ENCODE results near the gene MMAA. TPM values are rescaled to one million over a fixed set of nuclear protein-coding genes. Genes with fewer than 3 reads are reported as not detected.
"Not testable (repeated sequence)": the region's sequence is repeated elsewhere in the genome, so short reads cannot be mapped to it uniquely, and the experiment has no call there.

Gene MMAA
- total RNA-seq, 2 donors from 2014 or later: 6.6 to 8.7 TPM

- DNase-seq: no peak
- no peak for ATAC-seq
- intact Hi-C loops (cut with DNase I): no loop called here
Observed at GRCh38 chr4:145623831-145624230, 4.6 kb downstream of the MMAA start.

GRCh38 chr4:145625677-145626622, 6.8 kb downstream of the MMAA start:
- ATAC-seq (no peak), DNase-seq (no peak)
- intact Hi-C loops (cut with DNase I): no loop called here

DNA sequence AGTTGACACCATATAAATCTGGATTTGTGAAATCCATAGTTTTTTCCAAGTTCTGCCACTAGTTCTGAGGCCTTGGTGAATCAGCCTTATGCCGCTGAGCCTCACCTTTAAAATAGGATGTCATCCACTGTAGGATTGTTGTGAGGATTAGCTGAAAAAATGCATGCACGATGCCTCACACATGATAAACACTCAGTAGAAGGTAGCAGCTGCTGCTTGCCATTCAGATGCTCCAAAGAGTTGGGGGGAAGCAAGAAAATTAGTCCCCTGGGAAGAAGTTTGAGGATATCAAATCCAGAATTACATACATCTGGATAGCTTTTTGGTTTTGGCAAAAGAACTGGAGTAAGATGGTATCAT, 7.4 kb downstream of the MMAA start:
- no peak for ATAC-seq
- intact Hi-C loops (cut with DNase I): no loop called here
- DNase-seq: no peak

- intact Hi-C loops (cut with DNase I): no loop called here
- ATAC-seq (no peak), DNase-seq (no peak)
Observed at GRCh38 chr4:145635117-145635516, 15.9 kb downstream of the MMAA start.

DNA sequence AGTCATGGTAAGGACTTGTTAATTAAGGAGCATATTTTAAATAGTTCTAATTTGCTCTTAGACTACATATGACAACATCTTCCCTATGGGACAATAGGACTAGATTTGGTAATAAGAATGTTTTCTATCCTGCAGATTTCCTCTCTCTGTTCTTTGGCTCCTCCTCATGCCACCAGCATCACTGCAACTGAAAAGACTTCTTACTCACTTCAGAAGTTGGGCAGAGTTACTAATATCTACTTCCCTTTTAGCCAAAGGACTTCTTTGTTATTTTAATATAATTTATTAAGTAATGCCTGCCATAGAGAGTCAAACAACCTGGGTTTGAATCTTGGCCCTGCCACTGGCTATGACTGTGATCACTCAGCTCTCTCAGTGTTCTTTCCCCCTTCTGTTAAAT, 16.4 kb downstream of the MMAA start:
- DNase-seq: no peak
- intact Hi-C loops (cut with DNase I): no loop called here
- ATAC-seq: no peak

DNA sequence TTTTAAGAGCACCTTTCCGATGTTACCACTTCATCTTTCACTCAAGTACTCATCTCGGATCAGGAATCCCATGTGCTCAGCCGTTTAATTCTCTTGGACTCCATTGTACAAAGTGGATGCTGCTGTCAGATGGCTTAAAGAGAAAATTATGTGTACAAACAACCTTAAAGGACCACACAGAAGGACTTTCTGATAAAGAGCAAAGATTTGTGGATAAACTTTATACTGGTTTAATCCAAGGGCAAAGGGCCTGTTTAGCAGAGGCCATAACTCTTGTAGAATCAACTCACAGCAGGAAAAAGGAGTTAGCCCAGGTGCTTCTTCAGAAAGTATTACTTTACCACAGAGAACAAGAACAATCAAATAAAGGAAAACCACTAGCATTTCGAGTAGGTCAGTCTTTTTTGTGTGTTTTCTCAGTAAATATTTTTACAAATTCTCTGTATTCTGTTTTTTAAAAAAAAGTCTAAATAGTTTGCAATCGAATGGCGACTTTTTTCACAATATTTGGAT, 20.1 kb downstream of the MMAA start:
- no peak for ATAC-seq
- no peak for DNase-seq
- intact Hi-C loops (cut with DNase I): no loop called here

GRCh38 chr4:145640236-145640635, 21.1 kb downstream of the MMAA start:
- ATAC-seq: peak; percentile 82 to 90
- intact Hi-C loops (cut with DNase I); DNase-seq: not testable (repeated sequence)

DNA sequence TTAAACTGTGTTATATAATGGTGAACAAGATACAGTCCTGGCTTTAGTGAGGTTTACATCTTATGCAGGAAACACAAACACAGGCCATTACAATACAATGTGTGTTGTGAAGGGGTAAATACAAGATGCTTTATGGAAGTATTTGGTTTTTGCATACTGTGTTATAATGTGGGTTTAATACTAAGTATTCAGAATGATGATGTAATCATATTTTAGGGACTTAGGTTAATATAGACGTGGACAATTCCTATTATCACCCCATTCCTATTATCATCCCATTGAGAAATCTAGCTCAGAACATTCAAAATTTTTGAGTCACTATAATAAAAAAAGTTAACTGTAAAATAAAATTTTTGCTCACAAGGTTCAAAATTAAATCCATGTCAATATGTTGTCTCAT, 24.1 kb downstream of the MMAA start:
- intact Hi-C loops (cut with DNase I): no loop called here
- no peak for ATAC-seq
- DNase-seq: no peak

DNA sequence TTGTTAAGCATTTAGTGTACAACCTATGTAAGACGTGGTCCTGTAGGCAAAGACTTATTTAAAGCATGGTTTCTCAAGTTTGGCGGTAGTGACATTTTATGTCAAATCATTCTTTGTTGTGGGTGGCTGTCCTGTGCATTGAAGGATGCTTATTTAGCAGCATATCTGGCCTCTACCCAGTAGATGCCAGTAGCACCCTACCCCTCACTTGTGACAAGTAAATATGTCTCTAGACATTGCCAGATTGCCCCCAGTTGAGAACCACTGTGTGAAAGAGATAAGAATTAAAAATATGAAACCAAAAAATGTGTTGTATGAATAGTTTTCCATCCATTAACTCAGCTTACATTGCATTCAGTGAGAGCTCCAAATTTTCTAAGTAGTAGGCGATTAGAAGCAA, 25.5 kb downstream of the MMAA start:
- DNase-seq: no peak

GRCh38 chr4:145656156-145656555, 37.0 kb downstream of the MMAA start:
- DNase-seq: no peak
- intact Hi-C loops (cut with DNase I): no loop called here
- no peak for ATAC-seq

More for the DNA sequence above, 25.5 kb downstream of the MMAA start:
- ATAC-seq: no peak
- intact Hi-C loops (cut with DNase I): no loop called here

GRCh38 chr4:145660064-145660463, 40.9 kb downstream of the MMAA start:
- intact Hi-C loops (cut with DNase I): no loop called here
- DNase-seq (no peak), ATAC-seq (no peak)

DNA sequence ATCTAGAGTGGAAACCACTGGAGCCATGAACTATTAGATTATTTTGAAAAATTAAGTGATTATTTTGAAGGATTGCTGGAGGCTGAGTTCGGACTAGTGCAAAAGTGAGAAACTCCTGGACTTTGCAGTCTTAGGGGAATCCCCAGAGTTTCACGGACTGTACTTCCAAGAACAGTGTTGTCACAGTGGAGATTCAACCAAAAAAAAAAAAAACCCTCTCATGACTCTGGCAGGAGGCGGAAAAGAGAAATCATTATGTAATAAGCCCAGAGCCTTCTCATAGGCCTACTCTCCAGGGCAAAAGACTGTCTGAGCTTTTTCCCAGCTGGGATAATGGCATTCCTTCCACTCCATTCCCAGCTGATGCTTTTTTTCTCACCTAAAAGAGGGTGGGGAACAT, 44.0 kb downstream of the MMAA start:
- DNase-seq (no peak), ATAC-seq (peak; percentile 54 to 97)
- intact Hi-C loops (cut with DNase I): no loop called here

- no peak for ATAC-seq
- no peak for DNase-seq
- intact Hi-C loops (cut with DNase I): no loop called here
Observed at GRCh38 chr4:145665773-145666172, 46.6 kb downstream of the MMAA start.

GRCh38 chr4:145670422-145670821, 51.2 kb downstream of the MMAA start:
- ATAC-seq (no peak), DNase-seq (no peak)
- intact Hi-C loops (cut with DNase I): no loop called here

GRCh38 chr4:145679520-145679919, 60.3 kb downstream of the MMAA start:
- DNase-seq (peak; percentile 37), ATAC-seq (peak; percentile 92 to 98)
- intact Hi-C loops (cut with DNase I): no loop called here

GRCh38 chr4:145679991-145680455, 60.8 kb downstream of the MMAA start, which contains the start of gene C4orf51:
Gene C4orf51 (plus strand): TSS chr4:145680146. CDS start chr4:145680204, 58 bp downstream.
- ATAC-seq (peak; percentile 81 to 90), DNase-seq (no peak)
- intact Hi-C loops (cut with DNase I): loop anchor here in 1 of 2 donors (5.0 kb wide), 1 partner anchor 37 kb away; no protein-coding TSS in a partner anchor

GRCh38 chr4:145680902-145681301, 61.7 kb downstream of the MMAA start:
- DNase-seq: no peak
- intact Hi-C loops (cut with DNase I): loop anchor here in 1 of 2 donors (5.0 kb wide), 1 partner anchor 36 kb away; no protein-coding TSS in a partner anchor
- ATAC-seq: no peak

- intact Hi-C loops (cut with DNase I): loop anchor here in 1 of 2 donors (5.0 kb wide), 1 partner anchor 36 kb away; no protein-coding TSS in a partner anchor
- ATAC-seq (peak in 1 of 2 donors; percentile 43), DNase-seq (no peak)
Observed at GRCh38 chr4:145681518-145681917, 62.3 kb downstream of the MMAA start.

- intact Hi-C loops (cut with DNase I): loop anchor here in 1 of 2 donors (5.0 kb wide), 1 partner anchor 35 kb away; no protein-coding TSS in a partner anchor
- ATAC-seq: no peak
- DNase-seq: no peak
Observed at GRCh38 chr4:145681956-145682355, 62.8 kb downstream of the MMAA start.

- intact Hi-C loops (cut with DNase I): no loop called here
Observed at GRCh38 chr4:145686991-145687390, 67.8 kb downstream of the MMAA start.

More at GRCh38 chr4:145686991-145687390, 67.8 kb downstream of the MMAA start:
- no peak for ATAC-seq
- DNase-seq: no peak

Measured in left cardiac atrium (tissue), 4 donors.